DLD1 (cell line): Measurements from ENCODE around the gene PRM1.

Experiments
- in situ Hi-C: cut with HindIII; loops from 2 replicates; pipeline ENCODE4 v1.10.0; 2017; ENCODE audit warnings: low sequenced_read_pairs

Gene PRM1, protein sequence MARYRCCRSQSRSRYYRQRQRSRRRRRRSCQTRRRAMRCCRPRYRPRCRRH

GRCh38 chr16:11280616-11281522, at the start of gene PRM1:
PRM1 (minus strand) TSS chr16:11281330; CDS start chr16:11281238, 92 bp downstream.
- in situ Hi-C loops, result no loop called here

DNA sequence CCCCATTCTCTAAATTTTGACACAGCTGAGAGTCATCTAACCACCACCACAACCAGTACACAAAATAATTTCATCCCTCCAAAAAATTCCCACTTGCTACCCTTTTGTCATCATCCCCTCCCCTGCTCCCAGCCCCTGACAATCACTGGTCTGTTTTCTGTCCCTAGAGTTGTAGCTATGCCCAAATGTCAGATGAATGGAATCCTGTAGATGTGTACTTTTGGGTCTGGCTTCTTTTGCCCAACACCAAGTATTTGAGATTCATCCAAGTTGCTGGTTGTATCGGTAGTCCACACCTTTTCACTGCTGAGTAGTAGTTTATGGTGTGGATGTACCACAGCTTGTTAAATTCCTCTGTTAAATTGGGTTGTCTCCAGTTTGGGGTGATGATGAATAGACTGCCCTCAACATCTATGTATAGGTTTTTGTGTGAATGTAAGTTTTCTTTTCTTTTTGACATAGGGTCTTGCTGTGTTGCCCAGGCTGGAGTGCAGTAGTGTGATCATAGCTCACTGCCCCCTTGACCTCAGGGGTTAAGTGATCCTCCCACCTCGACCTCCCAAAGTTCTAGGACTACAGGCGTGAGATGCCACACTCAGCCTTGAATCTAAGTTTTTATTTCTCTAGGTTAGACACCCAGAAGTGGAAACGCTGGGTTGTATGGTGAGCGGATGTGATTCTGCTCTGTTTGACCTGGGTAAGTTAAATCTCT, 49.6 kb upstream of the PRM1 start:
- in situ Hi-C loops, result no loop called here

DNA sequence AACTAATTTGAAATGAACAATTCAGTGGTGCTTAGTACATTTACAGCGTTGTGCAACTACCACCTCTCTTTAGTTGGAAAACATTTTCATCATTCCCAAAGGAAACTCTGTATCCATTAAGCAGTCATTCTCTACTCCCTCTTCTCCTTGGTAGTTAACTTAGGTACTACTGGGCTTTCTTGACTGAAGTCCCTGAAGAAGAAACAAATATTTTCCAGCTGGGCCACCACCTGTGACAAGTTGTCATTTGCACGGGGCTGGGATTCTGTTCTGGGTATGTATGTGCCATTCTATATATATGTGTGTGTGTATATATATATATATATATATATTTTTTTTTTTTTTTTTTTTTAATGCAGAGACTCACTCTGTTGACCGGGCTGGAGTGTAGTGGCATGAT, 48.8 kb upstream of the PRM1 start:
- in situ Hi-C loops, result no loop called here

DNA sequence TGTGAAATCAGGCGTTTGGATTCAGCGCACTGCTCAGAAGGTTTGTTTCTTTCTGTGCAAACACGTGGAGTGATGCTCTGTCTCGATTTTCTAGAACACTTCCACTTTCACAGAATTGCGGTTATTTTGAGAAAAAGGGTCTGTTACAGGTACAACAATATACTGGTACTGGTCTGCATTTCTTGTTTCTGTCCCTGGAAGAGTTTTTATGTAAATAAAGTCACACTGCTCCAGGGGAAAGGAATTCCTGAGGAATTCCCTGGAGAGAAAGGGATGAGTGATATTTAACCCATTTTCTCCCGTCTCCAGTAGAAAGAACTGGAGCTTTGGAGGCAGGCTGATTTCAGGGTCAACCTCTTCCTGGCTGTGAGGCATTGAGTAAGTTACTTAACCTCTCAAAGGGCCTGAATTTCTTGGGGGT, 48.0 kb upstream of the PRM1 start:
- in situ Hi-C loops, result no loop called here

- in situ Hi-C loops, result no loop called here
Measured at GRCh38 chr16:11328172-11329070, 47.3 kb upstream of the PRM1 start.

DNA sequence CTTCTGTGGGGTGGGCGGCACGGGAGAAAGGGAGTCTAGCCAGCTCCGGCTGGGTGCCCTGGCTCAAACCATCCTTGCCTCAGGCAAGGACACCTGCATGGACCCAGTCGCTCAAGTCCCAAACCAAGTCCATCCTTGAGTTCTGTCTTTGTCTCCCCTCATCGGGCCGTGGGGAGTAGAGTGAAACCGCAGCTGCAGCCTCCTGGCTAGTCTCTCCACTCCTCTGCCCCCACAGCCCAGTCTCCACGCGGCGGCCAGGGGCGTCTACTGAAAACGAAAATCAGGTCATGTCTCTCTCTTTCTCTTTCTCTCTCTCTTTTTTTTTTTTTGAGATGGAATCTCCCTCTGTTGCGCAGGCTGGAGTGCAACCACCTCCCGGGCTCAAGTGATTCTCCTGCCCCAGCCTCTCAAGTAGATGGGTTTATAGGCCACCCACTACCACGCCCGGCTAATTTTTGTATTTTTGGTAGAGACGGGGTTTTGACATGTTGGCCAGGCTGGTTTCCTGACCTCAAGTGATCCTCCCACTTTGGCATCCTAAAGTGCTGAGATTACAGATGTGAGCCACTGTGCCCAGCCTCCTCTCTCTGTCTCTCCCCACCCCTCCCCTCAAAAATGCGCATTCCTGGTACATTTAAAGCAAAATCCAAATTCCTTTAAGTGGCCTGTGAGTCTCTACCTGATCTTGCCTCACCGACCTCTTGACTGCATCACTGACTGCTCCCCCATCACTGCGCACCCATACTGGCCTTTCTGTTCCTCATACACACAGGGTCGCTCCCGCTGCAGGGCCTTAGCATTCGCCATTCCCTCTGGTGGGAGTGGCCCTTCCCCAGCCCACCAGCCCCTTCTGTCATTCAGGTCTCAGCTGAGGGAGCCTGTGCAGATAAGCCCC, 46.4 kb upstream of the PRM1 start:
- in situ Hi-C loops, result no loop called here

DNA sequence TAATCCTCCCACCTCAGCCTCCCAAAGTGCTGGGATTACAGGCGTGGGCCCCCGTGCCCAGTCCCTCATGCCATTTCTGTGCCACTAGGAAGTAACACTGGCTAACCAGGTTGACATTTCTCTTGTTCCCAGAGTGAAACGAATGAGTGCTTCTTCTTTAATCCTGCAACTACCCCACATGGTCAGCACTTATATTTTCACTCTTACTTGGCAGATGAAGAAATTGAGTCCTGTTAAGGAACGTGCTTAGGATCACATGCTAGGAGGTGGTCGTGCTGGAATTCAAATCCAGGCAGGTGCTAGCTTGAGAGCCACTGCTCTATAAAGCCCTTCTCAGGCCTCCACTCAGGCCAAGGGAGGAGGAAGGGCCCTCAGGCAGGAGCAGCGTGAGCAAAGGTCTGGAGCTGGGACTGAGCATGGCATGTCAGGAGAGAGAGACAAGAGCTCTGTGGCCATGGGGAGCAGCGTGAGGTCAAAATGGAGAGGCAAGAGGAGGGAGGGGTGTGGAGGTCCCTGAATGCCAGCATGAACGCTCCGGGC, 45.7 kb upstream of the PRM1 start:
- in situ Hi-C loops, result no loop called here

DNA sequence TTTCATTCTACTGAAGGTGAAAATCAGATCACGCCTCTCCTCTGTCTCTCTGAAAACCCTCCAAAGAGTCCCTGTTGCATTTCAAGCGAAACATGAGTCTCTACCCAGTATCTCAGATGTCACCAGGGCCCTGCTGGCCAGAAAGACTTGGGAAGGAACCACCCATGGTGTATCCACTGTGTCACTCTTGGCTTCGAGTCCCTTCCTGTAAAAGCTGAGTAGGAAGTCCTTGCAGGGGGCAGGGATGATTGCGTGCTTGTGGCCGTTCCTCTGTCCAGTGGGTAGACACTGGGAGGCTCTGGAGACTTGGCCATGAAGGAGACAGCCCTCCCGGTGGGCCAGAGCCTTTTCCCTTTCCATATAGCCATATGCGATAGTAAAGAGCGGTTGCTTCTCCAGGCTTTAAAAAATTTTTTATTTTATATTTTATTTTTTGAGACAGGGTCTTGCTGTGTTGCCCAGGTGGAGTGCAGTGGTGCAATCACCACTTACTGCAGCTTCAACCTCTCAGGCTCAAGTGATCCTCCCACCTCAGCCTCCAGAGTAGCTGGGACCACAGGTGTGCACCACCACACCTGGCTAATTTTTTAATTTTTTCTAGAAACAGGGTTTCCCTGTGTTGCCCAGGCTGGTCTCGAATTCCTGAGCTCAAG, 45.1 kb upstream of the PRM1 start:
- in situ Hi-C loops, result no loop called here

GRCh38 chr16:11325404-11326083, 44.4 kb upstream of the PRM1 start:
- in situ Hi-C loops, result no loop called here

- in situ Hi-C loops, result no loop called here
Measured at GRCh38 chr16:11323551-11324336, 42.6 kb upstream of the PRM1 start.

DNA sequence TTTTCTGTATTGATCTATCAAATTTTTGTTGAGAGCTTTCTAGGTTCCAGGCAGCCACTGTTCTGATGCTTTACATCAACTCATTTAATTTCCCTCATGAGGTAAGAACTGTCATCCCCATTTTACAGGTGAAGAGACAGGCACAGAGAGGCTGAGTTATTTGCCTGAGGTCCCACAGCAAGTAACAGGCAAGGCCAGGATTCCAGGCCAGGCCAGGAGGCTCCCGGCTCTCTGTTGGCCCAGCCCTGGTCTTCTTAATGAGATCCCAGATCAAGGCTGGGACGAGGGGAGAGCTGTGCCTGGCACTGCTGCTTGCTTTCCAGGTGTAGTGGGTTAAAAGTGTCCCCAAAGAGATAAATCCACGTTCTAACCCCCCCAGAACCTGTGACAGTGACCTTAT, 41.7 kb upstream of the PRM1 start:
- in situ Hi-C loops, result no loop called here

- in situ Hi-C loops, result no loop called here
Measured at GRCh38 chr16:11321662-11322061, 40.5 kb upstream of the PRM1 start.

- in situ Hi-C loops, result no loop called here
Measured at GRCh38 chr16:11320170-11320569, 39.0 kb upstream of the PRM1 start.

- in situ Hi-C loops, result no loop called here
Measured at GRCh38 chr16:11319529-11320146, 38.5 kb upstream of the PRM1 start.

GRCh38 chr16:11318817-11319216, 37.7 kb upstream of the PRM1 start:
- in situ Hi-C loops, result no loop called here

- in situ Hi-C loops, result no loop called here
Measured at GRCh38 chr16:11316331-11317015, 35.3 kb upstream of the PRM1 start.

DNA sequence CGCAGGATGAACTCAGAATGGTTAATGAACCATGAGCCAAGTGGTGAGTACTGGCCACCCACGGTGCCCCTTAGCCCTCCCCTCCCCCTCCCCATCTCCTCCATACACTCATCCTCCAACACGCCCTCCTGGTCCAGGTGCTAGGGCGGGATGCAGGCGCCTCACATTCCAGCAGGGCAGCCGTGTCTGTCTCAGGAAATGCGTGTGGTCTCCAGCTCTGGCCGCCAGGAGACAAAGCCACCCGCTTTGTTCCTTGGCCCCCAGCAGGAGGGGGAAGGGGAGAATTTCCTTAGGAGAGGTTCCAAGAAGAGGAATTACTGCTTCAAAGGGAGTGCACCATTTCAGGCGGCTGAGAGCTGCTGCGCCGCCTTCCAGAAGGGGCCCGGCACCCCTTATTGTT, 34.4 kb upstream of the PRM1 start:
- in situ Hi-C loops, result no loop called here
